ENCODE results near the gene TSFM.

GRCh38 chr12:57775563-57776246 lies 6.9 kb upstream of the TSFM start:
- no peak for TF ChIP-seq CTCF (IDR thresholded peaks at IDR 0.05)
- TF ChIP-seq POLR2A (IDR thresholded peaks at IDR 0.05) = no peak

Measured in lower leg skin (tissue), 3 donors.